Germinal center (tissue), 1 donor: Measurements from ENCODE around the gene PCF11.
"Not testable (repeated sequence)": the region's sequence is repeated elsewhere in the genome, so short reads cannot be mapped to it uniquely, and the experiment has no call there.

Source experiments
- DNase-seq: peaks from one replicate; pipeline ENCODE4 v3.0.0; 2012; ENCODE audit warnings: mixed read lengths, low spot score

Gene PCF11

GRCh38 chr11:83156996-83157593 is at the start of gene PCF11:
PCF11 (plus strand) TSS chr11:83157131; CDS start chr11:83157440, 309 bp downstream.
- DNase-seq: peak; percentile 63

GRCh38 chr11:83112886-83113285 is 44.0 kb upstream of the PCF11 start:
- no peak for DNase-seq

GRCh38 chr11:83115026-83115425 is 41.9 kb upstream of the PCF11 start:
- no peak for DNase-seq

GRCh38 chr11:83115551-83115950 is 41.4 kb upstream of the PCF11 start:
- DNase-seq: no peak

- DNase-seq: no peak
Measured at GRCh38 chr11:83116015-83116641, 40.8 kb upstream of the PCF11 start.

GRCh38 chr11:83118814-83119213 is 38.1 kb upstream of the PCF11 start:
- DNase-seq: no peak

- no peak for DNase-seq
Measured at GRCh38 chr11:83119216-83119615, 37.7 kb upstream of the PCF11 start.

- no peak for DNase-seq
Measured at GRCh38 chr11:83120327-83120726, 36.6 kb upstream of the PCF11 start.

- no peak for DNase-seq
Measured at GRCh38 chr11:83122050-83122449, 34.9 kb upstream of the PCF11 start.

- DNase-seq: no peak
Measured at GRCh38 chr11:83122766-83123165, 34.2 kb upstream of the PCF11 start.

- no peak for DNase-seq
Measured at GRCh38 chr11:83124636-83125424, 32.1 kb upstream of the PCF11 start.

- DNase-seq: no peak
Measured at GRCh38 chr11:83125577-83125976, 31.4 kb upstream of the PCF11 start.

GRCh38 chr11:83127310-83127637 is 29.7 kb upstream of the PCF11 start:
- DNase-seq: no peak

- DNase-seq: no peak
Measured at GRCh38 chr11:83132191-83132590, 24.7 kb upstream of the PCF11 start.

GRCh38 chr11:83133266-83133665 is 23.7 kb upstream of the PCF11 start:
- not testable (repeated sequence) for DNase-seq

- no peak for DNase-seq
Measured at GRCh38 chr11:83139310-83139709, 17.6 kb upstream of the PCF11 start.

- no peak for DNase-seq
Measured at GRCh38 chr11:83140691-83141455, 16.1 kb upstream of the PCF11 start.

- no peak for DNase-seq
Measured at GRCh38 chr11:83147895-83148294, 9.0 kb upstream of the PCF11 start.

- DNase-seq: no peak
Measured at GRCh38 chr11:83150450-83150849, 6.5 kb upstream of the PCF11 start.

GRCh38 chr11:83151274-83151977 is 5.5 kb upstream of the PCF11 start:
- DNase-seq: no peak

- DNase-seq: no peak
Measured at GRCh38 chr11:83152264-83152663, 4.7 kb upstream of the PCF11 start.

GRCh38 chr11:83153764-83154163 is 3.2 kb upstream of the PCF11 start:
- no peak for DNase-seq
